ENCODE results near the gene TTC39C.

DNA sequence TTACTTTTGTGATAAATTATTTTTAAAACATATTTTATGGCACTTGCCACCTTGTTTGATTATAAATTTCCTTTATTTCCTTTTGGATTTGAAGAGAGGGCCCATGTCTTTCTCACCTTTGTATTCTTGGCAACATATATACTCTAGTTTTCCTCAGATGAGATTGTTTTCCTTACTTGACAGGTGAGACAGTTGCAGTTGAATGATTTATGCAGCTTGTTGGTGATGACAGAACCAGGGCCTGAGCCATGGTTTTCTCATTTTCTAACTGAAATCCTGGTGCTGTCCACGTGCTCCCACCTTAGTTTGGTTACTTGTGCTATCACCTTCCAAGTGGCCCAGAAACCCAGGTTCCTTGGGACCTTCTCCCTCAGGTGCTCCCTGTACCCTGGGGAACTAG lies 58.2 kb downstream of the TTC39C start:
- TF ChIP-seq, protein P1, sequence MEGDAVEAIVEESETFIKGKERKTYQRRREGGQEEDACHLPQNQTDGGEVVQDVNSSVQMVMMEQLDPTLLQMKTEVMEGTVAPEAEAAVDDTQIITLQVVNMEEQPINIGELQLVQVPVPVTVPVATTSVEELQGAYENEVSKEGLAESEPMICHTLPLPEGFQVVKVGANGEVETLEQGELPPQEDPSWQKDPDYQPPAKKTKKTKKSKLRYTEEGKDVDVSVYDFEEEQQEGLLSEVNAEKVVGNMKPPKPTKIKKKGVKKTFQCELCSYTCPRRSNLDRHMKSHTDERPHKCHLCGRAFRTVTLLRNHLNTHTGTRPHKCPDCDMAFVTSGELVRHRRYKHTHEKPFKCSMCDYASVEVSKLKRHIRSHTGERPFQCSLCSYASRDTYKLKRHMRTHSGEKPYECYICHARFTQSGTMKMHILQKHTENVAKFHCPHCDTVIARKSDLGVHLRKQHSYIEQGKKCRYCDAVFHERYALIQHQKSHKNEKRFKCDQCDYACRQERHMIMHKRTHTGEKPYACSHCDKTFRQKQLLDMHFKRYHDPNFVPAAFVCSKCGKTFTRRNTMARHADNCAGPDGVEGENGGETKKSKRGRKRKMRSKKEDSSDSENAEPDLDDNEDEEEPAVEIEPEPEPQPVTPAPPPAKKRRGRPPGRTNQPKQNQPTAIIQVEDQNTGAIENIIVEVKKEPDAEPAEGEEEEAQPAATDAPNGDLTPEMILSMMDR (IDR thresholded peaks at IDR 0.05; ENCODE audit: borderline replicate concordance, extremely low read depth, low read length, poor library complexity, severe bottlenecking): no peak
- no peak for TF ChIP-seq EZH2 (IDR thresholded peaks at IDR 0.05; ENCODE audit: borderline replicate concordance, low read depth, low read length, severe bottlenecking)

All from DND-41 (cell line).